Fibroblast of pulmonary artery (primary cell): Measurements from ENCODE around the gene BDH2.
A peak's percentile ranks its signal among the peaks of the same experiment; 100 is the strongest.

Experiments used
- DNase-seq: peaks from one replicate; pipeline ENCODE4 v3.0.0-alpha.2; 2010; ENCODE audit warnings: low read depth
- H3K4me3 ChIP-seq: replicated peaks from 2 replicates; pipeline ENCODE4 v1.5.1; 2011; ENCODE audit warnings: low read depth, mild to moderate bottlenecking, control low read depth, low read length, moderate library complexity
- CTCF ChIP-seq: IDR thresholded peaks from 2 replicates; pipeline ENCODE4 v1.5.1; 2011; ENCODE audit warnings: mild to moderate bottlenecking, control low read depth, low read length, inconsistent platforms; ENCODE audit errors: missing control alignments

Gene BDH2

DNA sequence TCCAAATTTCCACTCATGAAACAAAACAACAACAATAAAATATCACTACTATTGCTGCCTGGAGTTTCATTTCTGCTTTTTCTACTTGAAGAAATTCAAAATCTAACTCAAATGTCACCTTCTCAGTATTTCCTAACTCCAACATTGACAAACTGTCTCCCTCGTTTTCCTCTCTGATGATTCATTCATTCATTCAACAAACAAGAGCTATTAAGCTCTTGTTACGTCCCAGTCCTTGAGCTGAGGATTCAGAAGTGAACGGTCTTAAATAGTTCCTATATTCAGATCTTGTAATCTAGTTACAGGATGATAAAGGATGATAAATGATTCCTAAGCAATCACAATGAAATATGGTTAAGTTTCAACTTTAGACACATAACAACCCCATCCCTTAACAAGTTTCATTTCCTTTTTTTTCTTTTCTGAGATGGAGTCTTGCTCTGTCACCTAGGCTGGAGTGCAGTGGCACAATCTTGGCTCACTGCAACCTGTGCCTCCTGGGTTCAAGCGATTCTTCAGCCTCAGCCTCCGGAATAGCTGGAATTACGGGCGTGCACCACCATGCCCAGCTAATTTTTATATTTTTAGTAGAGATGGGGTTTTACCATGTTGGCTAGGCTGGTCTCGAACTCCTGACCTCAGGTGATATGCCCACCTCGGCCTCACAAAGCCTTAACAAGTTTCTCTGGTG, 24.7 kb downstream of the BDH2 start:
- DNase-seq: peak; percentile 16
- peak overlapping the region; percentile 74 for H3K4me3 ChIP-seq
- no peak for TF ChIP-seq CTCF

GRCh38 chr4:103073792-103074438, 25.7 kb downstream of the BDH2 start:
- TF ChIP-seq CTCF: no peak
- H3K4me3 ChIP-seq: no peak overlapping the region
- peak; percentile 21 for DNase-seq

- TF ChIP-seq CTCF: no peak
- no peak for DNase-seq
- H3K4me3 ChIP-seq: no peak overlapping the region
These were observed 31.6 kb downstream of the BDH2 start for GRCh38 chr4:103067841-103068547.

DNA sequence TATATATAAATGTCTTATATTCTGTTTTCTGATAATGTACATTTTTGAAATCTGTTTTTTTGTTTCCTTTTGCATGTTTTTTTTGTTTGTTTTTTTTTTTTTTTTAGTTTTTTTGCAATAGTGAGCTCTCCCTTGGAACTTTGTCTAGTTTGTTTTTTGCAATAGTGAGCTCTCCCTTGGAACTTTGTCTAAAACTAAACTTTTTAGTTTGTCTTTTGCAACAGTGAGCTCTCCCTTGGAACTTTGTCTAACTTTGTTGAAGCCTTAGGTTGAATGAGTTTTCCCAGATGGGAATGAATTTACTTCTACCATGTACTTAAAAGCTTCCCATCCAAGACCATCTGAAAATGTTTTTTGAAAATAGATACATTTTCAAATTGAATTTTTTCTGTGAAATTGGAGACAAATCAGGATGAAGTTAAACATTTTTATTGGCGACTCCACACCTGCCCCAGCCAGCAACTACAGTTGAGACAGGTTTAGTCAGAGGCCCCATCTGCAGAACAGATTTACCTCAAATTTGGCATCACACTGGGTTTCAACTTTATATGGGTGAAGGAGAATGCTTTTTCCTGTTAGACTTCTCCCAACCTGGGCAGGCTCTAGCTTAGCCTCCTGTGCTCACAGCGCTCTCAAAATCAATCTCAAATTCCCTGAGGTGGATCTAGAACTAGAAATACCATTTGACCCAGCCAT, 39.0 kb downstream of the BDH2 start:
- no peak overlapping the region for H3K4me3 ChIP-seq
- DNase-seq: no peak

GRCh38 chr4:103054030-103054429, 45.6 kb downstream of the BDH2 start:
- no peak for TF ChIP-seq CTCF
- no peak overlapping the region for H3K4me3 ChIP-seq
- peak; percentile 27 for DNase-seq

More for the DNA sequence above, 39.0 kb downstream of the BDH2 start:
- TF ChIP-seq CTCF: no peak

GRCh38 chr4:103052779-103053178, 46.9 kb downstream of the BDH2 start:
- no peak for DNase-seq
- TF ChIP-seq CTCF: no peak
- H3K4me3 ChIP-seq: no peak overlapping the region
